Activated CD8-positive, alpha-beta T cell treated with anti-CD3 and anti-CD28 coated beads for 36 hours (primary cell): Measurements from ENCODE around the gene MCOLN2. TPM values are rescaled to one million over a fixed set of nuclear protein-coding genes. Genes with fewer than 3 reads are reported as not detected.
"Not testable (repeated sequence)": the region's sequence is repeated elsewhere in the genome, so short reads cannot be mapped to it uniquely, and the experiment has no call there.

Experiments
- ATAC-seq: fragments of 200-7000 bp; cut with Tn5 transposase; one replicate; pipeline ENCODE4 v1.10.0; 2021; ENCODE audit warnings: mild to moderate bottlenecking, moderate library complexity
- CTCF ChIA-PET: fragments of 350-600 bp; sonication (Branson Sonifier 250); formaldehyde crosslinking; loops from one replicate; lab custom pipeline; 2021; ENCODE audit warnings: antibody characterized with exemption; lab: Charles Lee
- POLR2A ChIA-PET: fragments of 350-600 bp; sonication (Branson Sonifier 250); formaldehyde crosslinking; loops from one replicate; lab custom pipeline; 2021; ENCODE audit warnings: antibody characterized with exemption; lab: Charles Lee
- DNase-seq: peaks from one replicate; pipeline ENCODE4 v3.0.0-alpha.2; 2020
- H3K27ac Mint-ChIP-seq: one replicate; pipeline ENCODE4 v1.8.0; 2021; ENCODE audit warnings: mild to moderate bottlenecking, mixed read lengths
- H3K27me3 Mint-ChIP-seq: one replicate; pipeline ENCODE4 v1.8.0; 2021; ENCODE audit warnings: mixed read lengths
- H3K36me3 Mint-ChIP-seq: one replicate; pipeline ENCODE4 v1.8.0; 2021; ENCODE audit warnings: low read depth, mixed read lengths
- H3K4me1 Mint-ChIP-seq: one replicate; pipeline ENCODE4 v1.8.0; 2021; ENCODE audit warnings: low read depth, mixed read lengths
- H3K4me3 Mint-ChIP-seq: one replicate; pipeline ENCODE4 v1.8.0; 2021; ENCODE audit warnings: mild to moderate bottlenecking, moderate library complexity, mixed read lengths
- H3K9me3 Mint-ChIP-seq: one replicate; pipeline ENCODE4 v1.8.0; 2021; ENCODE audit warnings: mixed read lengths
- intact Hi-C: fragments of 100-400 bp; cut with micrococcal nuclease; formaldehyde crosslinking; loops from one replicate; pipeline ENCODE4 v1.10.0; 2022
- total RNA-seq, 2 experiments: library from RNA; stranded (reverse); gene quantifications; one replicate each; pipeline ENCODE4 v1.2.3, GENCODE V29; 2021
- TF ChIP-seq, protein P1 (sequence below): fragments of 200-600 bp; IDR thresholded peaks from one replicate; pipeline ENCODE4 v1.8.0; 2022; ENCODE audit warnings: antibody characterized with exemption, mild to moderate bottlenecking

The MCOLN2 gene
- total RNA-seq, 2 experiments from 2014 or later = 15.7 to 17.8 TPM

DNA sequence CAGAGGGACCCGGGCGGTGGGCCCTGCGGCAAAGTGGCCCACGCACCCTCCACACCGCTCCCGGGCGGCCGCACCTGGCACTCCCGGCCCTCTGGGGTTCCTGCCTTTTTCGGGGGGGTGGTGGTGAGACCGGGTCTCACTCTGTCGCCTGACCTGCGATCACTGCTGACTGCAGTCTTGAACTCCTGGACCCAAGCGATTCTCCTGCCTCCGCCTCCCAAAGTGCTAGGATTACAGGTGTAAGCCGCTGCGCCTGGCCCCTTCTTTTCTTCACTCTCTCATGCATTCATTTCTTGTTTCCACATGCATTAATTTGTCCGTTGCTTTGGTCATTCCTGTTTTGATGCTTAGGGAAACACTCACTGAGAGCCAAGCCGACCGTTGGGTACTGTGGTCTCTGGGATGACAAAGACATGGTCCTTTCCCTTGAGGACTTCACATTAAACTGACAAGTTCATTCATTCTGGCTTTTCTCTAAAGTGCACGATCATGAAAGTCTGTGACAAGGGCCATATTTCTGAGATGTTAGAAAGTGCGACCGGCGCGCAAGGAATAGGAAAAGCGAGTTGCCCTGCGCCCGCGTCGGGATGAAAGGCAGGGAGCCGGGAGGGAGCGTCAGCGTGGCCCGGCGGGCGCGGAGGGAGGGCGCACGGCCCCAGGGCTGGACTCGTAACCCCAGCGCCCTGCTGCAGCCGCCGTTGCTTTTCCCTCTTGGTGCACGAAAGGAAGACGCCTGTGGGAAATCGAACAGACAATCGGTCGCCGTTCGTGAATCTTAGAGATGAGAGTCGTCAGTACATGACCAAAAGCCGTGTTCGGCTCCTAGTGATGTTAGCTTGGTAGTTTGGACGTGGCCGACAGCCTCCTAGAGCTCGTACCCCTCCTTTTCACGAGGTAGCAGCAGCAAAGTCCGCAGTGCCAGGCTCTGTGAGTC is 1.0 kb upstream of the MCOLN2 start:
- ChIA-PET CTCF (interaction anchor here (1.0 to 2.1 kb wide), 4 partner anchors 29 to 261 kb away, joined by 3 to 8 read pairs (median 4); partner anchors contain the start of gene C1orf52), POLR2A (interaction anchor here (1.4 to 1.5 kb wide), 2 partner anchors 9 to 59 kb away, joined by 3 read pairs; no protein-coding TSS in a partner anchor)
- TF ChIP-seq, protein P1, sequence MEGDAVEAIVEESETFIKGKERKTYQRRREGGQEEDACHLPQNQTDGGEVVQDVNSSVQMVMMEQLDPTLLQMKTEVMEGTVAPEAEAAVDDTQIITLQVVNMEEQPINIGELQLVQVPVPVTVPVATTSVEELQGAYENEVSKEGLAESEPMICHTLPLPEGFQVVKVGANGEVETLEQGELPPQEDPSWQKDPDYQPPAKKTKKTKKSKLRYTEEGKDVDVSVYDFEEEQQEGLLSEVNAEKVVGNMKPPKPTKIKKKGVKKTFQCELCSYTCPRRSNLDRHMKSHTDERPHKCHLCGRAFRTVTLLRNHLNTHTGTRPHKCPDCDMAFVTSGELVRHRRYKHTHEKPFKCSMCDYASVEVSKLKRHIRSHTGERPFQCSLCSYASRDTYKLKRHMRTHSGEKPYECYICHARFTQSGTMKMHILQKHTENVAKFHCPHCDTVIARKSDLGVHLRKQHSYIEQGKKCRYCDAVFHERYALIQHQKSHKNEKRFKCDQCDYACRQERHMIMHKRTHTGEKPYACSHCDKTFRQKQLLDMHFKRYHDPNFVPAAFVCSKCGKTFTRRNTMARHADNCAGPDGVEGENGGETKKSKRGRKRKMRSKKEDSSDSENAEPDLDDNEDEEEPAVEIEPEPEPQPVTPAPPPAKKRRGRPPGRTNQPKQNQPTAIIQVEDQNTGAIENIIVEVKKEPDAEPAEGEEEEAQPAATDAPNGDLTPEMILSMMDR = no peak
- Mint-ChIP-seq H3K27me3 (peaks cover 19% of the 10 kb centered on the region), H3K9me3 (no peaks in the 10 kb centered on the region), H3K4me1 (peaks cover 31% of the 10 kb centered on the region), H3K4me3 (peak overlapping the region; percentile 77), H3K36me3 (peaks cover 8% of the 10 kb centered on the region), H3K27ac (peak overlapping the region; percentile 56)
- DNase-seq = peak; percentile 19
- intact Hi-C loops = loop anchor here (2.0 kb wide), 1 partner anchor 53 kb away; no protein-coding TSS in a partner anchor
- ATAC-seq = no peak

DNA sequence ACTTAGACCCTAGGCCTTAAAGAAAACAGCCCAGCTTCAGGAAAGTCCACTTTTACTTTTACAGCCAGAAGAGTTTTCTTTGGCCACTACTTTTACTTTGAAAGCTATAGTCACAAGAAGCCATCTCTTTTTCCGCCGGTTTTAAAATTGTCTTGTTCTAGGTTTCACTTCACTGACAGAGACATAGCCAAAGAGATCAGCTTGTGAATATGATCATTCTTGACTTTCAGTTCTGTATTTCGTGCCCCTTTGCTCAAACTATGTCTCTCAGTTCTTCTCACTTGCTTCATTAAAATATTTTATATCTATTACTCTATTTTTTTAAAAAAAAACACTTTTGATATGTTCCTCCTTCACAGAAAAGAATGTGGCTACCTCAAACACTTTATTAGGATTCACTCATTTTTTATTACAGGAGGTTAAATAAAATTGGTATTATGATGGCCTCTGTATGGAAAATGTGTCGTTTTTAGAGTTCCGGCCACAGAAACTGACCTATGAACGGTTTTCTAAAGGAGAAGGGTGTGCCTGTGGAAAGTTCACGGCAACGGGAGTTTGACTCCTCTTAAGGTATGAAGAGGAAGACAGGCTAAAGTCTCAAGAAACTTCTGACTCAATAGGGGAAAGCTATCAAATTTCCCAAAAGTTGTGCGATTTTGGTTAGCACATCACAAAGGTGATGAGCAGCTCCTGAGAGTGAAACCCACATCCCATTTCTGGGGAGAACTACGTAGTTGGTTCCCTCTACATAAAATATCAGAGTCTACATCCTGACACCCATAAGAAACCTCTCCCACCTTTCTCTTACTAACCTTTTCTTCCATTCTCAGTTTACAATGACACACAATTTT is 1.2 kb downstream of the MCOLN2 start:
- DNase-seq = peak; percentile 14
- ChIA-PET CTCF (interaction anchor here (0.9 to 3.6 kb wide), 6 partner anchors 24 to 266 kb away, joined by 3 to 37 read pairs (median 3); no protein-coding TSS in a partner anchor), POLR2A (interaction anchor here (1.1 to 1.6 kb wide), 6 partner anchors 11 to 281 kb away, joined by 3 to 5 read pairs (median 4); partner anchors contain the start of gene BCL10)
- peak overlapping the region; percentile 78 for H3K27ac Mint-ChIP-seq
- peaks cover 10% of the 10 kb centered on the region for H3K36me3 Mint-ChIP-seq
- peak; percentile 17 for ATAC-seq
- TF ChIP-seq, protein P1 = no peak
- H3K4me1 Mint-ChIP-seq = peaks cover 40% of the 10 kb centered on the region
- intact Hi-C loops = loop anchor here (2.0 kb wide), 1 partner anchor 51 kb away; no protein-coding TSS in a partner anchor
- H3K27me3 Mint-ChIP-seq = peaks cover 19% of the 10 kb centered on the region
- H3K9me3 Mint-ChIP-seq = no peaks in the 10 kb centered on the region
- H3K4me3 Mint-ChIP-seq = peak overlapping the region; percentile 77

- TF ChIP-seq, protein P1 = no peak
- H3K27ac Mint-ChIP-seq = peak overlapping the region; percentile 62
- peaks cover 13% of the 10 kb centered on the region for H3K36me3 Mint-ChIP-seq
- CTCF ChIA-PET = interaction anchor here (0.9 to 1.7 kb wide), 2 partner anchors 46 kb away, joined by 9 to 10 read pairs; no protein-coding TSS in a partner anchor
- intact Hi-C loops = no loop called here
- POLR2A ChIA-PET = interaction anchor here (0.6 to 1.1 kb wide), 4 partner anchors 13 to 31 kb away, joined by 3 to 5 read pairs (median 3); no protein-coding TSS in a partner anchor
- peak; percentile 43 for ATAC-seq
- H3K4me1 Mint-ChIP-seq = peaks cover 42% of the 10 kb centered on the region
- peak overlapping the region; percentile 23 for H3K4me3 Mint-ChIP-seq
- H3K27me3 Mint-ChIP-seq = no peaks in the 10 kb centered on the region
- no peaks in the 10 kb centered on the region for H3K9me3 Mint-ChIP-seq
- no peak for DNase-seq
These were observed 5.6 kb downstream of the MCOLN2 start for GRCh38 chr1:84991097-84991920.

DNA sequence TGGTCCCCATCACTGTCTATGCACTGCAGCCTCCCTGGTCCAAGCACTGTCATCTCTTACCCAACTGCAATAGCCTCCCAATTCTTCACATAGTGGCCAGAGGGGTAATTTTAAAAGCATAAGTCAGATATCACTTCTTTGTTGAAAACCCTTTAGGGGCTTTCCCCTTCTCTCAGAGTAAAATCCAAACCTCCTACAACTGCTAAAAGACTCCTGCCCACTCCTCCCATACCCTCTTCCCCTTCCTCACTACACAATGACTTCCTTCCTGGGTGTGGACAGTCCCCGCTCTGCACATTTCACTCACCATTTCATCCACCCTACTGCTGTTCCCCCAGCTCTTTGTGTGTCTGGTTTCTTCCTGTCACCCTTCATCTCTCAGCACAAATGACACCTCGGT is 8.3 kb downstream of the MCOLN2 start:
- DNase-seq = peak; percentile 42
- H3K27ac Mint-ChIP-seq = peak overlapping the region; percentile 65
- ChIA-PET CTCF (interaction anchor here (1.0 kb wide), 1 partner anchor 39 kb away, joined by 3 read pairs; no protein-coding TSS in a partner anchor), POLR2A (no interaction called here)
- peaks cover 28% of the 10 kb centered on the region for H3K36me3 Mint-ChIP-seq
- H3K9me3 Mint-ChIP-seq = no peaks in the 10 kb centered on the region
- intact Hi-C loops = no loop called here
- H3K27me3 Mint-ChIP-seq = peaks cover 5% of the 10 kb centered on the region
- peaks cover 36% of the 10 kb centered on the region for H3K4me1 Mint-ChIP-seq
- TF ChIP-seq, protein P1 = no peak
- H3K4me3 Mint-ChIP-seq = peak overlapping the region; percentile 2
- peak; percentile 86 for ATAC-seq

GRCh38 chr1:84986561-84986960 is 10.4 kb downstream of the MCOLN2 start:
- intact Hi-C loops, POLR2A ChIA-PET, ATAC-seq, H3K4me3 Mint-ChIP-seq, H3K9me3 Mint-ChIP-seq, H3K27ac Mint-ChIP-seq, DNase-seq, H3K27me3 Mint-ChIP-seq, CTCF ChIA-PET: not testable (repeated sequence)
- peaks cover 27% of the 10 kb centered on the region for H3K4me1 Mint-ChIP-seq
- peaks cover 23% of the 10 kb centered on the region for H3K36me3 Mint-ChIP-seq
